Measurements from ENCODE around the gene TMPRSS6.

TMPRSS6 gene

DNA sequence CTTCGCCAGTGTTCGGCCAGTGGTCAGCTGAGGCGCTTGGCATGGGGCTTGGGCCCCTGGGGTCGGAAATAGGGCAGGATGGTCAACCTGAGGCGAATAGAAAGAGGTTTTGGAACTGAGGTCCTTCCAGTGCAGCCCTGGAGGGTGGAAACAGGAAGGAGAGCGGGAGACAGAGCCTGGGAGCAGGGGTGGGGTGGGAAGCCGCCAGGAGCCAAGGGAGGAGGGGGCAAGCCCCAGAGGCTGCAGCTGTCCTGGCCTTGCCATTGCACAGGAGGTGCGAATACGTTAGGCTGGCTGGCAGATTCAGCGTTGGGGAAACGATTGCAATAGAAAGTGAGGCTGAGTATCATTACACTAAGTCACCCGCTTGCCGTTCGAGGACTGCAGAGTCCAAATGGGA, 71.8 kb downstream of the TMPRSS6 start:
- TF ChIP-seq, protein P1, sequence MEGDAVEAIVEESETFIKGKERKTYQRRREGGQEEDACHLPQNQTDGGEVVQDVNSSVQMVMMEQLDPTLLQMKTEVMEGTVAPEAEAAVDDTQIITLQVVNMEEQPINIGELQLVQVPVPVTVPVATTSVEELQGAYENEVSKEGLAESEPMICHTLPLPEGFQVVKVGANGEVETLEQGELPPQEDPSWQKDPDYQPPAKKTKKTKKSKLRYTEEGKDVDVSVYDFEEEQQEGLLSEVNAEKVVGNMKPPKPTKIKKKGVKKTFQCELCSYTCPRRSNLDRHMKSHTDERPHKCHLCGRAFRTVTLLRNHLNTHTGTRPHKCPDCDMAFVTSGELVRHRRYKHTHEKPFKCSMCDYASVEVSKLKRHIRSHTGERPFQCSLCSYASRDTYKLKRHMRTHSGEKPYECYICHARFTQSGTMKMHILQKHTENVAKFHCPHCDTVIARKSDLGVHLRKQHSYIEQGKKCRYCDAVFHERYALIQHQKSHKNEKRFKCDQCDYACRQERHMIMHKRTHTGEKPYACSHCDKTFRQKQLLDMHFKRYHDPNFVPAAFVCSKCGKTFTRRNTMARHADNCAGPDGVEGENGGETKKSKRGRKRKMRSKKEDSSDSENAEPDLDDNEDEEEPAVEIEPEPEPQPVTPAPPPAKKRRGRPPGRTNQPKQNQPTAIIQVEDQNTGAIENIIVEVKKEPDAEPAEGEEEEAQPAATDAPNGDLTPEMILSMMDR (IDR thresholded peaks at IDR 0.05; ENCODE audit: insufficient read depth, missing control alignments) = no peak
- no peak for DNase-seq (ENCODE audit: insufficient read length, low spot score)
- no peak for FAIRE-seq

DNA sequence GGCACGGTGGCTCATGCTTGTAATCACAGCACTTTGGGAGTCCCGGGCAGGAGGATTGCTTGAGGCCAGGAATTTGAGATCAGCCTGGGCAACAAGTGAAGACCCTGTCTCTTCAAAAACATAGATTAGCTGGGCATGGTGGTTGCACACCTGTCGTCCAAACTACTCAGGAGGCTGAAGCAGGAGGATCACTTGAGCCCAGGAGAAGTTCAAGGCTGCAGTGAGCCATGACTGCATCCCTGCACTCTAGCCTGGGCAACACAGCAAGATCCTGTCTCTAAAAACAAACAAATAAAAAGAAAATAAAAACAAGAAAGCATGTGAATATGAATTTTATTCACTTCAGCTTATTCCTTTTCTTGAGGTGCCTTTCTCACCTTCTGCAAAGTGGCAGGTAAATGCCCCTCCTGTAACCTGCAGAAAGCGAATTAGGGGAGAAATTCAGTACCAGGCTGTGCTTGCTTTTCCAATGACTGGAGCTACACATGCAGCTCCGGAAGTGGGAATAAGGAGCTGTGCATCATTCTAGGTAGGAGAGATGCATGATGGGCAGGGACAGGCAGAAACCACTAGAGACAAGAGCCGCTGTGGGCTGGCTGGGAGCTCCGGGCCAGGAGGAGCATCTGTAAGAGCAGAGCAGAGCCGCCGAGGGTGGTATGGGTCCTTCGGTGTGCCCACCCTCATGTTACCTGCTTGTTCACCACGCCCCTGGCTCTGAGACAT, 72.7 kb downstream of the TMPRSS6 start:
- TF ChIP-seq, protein P1 (IDR thresholded peaks at IDR 0.05; ENCODE audit: insufficient read depth, missing control alignments) = no peak
- FAIRE-seq = no peak
- no peak for DNase-seq (ENCODE audit: insufficient read length, low spot score)

DNA sequence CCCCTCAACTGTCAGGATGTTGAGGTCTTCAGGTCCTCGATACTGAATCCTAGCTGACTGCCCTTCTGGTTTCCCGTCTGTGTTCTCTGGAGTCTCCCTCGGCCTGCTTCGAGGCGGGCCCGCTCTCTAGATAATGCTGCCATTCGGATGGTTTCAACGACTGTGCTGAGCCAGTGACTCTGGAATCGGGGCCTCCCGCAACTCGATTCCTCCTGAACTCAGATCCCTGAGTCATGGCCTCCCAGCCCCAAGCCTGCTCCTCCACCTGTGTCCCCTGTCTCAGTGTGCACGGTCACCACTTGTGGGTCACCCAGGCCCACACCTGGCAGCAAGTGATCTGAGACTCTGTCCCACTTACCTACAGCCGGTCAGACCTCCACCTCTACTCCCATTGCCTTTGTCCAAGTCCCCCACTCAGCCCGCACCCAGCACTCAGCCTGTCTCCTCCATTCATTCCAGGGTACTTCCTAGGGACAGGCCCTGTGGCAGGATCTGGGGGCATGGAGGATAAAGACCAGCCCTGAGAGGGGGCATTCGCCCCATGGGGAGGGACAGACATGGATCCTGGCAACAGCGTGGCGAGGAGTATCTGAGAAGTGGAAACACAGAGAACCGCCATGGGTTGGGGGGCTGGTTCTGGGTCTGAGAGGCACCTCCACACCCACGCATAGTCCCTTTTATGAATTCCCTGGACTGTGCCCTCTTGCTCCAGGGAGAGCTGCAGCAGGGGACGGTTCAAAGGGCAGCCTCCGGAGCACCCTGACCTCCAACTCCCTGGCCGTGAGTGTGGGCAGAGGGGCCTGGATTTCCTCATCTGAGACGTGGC, 75.7 kb downstream of the TMPRSS6 start:
- TF ChIP-seq, protein P1 (IDR thresholded peaks at IDR 0.05; ENCODE audit: insufficient read depth, missing control alignments) = no peak
- no peak for FAIRE-seq

DNA sequence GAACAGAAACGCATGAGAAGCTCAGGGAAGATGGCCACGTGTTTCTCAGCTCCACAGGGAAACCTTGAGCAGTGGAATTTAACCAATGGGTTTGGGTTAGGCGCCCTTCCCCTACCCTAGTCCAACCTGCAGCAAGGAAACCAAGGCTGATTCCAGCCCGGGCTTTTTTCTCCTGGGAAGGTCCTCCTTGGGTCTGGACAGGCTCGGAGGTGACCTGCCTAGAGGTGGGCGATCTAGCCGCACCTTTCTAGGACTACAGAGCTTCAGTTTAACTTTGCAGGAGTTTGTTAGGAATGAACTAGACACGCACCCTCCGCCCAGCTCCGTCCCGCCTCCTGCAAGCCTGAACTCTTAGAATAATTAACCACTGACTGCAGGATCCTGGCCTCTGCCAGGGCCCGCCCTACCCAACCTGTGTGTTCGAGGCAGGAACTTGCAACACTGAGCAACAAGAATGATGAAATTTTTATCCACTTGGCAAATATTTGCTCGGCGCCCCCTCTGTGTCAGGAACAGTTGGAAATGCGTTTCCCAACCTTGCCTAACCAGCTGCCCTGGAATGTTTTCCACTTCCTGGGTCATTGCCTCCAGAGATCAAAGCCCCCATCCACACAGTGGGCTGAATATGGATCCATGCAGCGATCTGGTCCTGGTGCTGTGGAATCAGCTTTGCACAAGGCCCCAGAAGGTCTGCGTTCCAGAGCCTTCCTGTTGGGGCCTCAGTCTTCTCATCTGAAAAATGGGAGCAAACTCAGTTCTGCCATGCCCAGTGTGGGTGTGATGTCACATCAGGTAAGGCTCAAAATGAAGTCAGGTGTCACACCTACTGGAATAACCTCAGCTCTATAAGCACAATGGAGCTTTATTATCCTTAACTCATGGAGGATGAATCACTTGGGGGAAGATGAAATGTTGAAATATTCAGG, 76.7 kb downstream of the TMPRSS6 start:
- FAIRE-seq = no peak
- DNase-seq (ENCODE audit: insufficient read length, low spot score) = no peak

More for the DNA sequence above, 75.7 kb downstream of the TMPRSS6 start:
- DNase-seq (ENCODE audit: insufficient read length, low spot score) = no peak

DNA sequence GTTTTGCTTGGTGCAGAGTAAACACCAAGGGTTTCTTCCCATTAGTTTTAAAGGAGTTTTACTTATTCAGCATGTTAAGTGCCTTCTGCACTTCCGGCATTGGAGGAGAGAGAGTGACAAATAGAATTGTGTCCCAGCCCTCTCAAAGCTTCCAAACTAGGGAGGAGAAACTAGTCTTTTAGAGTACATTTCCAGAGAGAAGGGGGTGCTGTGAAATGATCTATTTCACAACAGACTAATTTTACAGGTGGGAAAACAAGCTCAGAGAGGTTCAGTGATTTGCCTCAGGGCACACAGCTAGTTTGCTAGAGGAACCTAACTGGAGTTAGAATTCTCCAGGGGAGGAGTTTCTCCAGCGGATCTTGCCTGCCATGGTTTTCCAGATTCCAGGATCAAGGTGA, 77.4 kb downstream of the TMPRSS6 start:
- TF ChIP-seq, protein P1 (IDR thresholded peaks at IDR 0.05; ENCODE audit: insufficient read depth, missing control alignments) = no peak
- FAIRE-seq (no peak), DNase-seq (ENCODE audit: insufficient read length, low spot score) (no peak)

More for the DNA sequence above, 76.7 kb downstream of the TMPRSS6 start:
- TF ChIP-seq, protein P1 (IDR thresholded peaks at IDR 0.05; ENCODE audit: insufficient read depth, missing control alignments) = no peak

DNA sequence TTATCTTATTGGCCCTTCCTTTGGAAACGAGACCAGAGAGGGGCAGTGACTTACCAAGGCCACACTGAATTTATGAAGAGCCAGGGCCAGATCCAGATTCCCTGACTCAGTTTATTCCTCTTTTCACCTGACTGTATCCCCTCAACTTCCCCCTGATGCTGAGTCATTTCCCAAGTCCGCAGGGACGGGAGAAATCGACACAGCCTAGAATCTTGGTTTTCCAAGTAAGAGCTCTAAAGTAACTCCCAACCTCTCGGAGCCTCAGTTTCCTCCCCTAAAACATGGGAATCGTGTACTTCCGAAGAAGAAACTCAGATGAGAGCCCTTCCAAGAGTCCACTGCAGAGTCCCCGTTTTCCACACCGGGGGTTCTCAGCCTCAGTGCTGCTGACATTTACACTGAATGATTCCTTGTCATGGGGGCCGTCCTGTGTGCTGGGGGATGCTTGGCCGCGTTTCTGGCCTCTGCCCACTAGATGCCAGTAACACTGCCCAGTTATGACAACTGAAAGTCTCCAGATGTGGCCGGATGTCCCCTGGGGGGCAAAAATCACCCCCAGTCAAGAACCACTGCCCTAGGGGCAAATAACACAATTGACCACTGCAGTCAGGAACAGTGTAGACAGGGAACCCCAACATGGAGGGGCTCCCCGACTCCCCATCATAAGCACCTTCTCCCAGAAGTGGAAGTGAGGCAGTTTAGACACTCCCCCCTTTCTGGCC, 78.8 kb downstream of the TMPRSS6 start:
- FAIRE-seq = no peak
- TF ChIP-seq, protein P1 (IDR thresholded peaks at IDR 0.05; ENCODE audit: insufficient read depth, missing control alignments) = no peak
- DNase-seq (ENCODE audit: insufficient read length, low spot score) = no peak
